ENCODE results near the gene NBEA. TPM values are rescaled to one million over a fixed set of nuclear protein-coding genes. Genes with fewer than 3 reads are reported as not detected.
A peak's percentile ranks its signal among the peaks of the same experiment; 100 is the strongest.

NBEA gene
- total RNA-seq, 2 donors from 2014 or later: 15.2 to 15.9 TPM

DNA sequence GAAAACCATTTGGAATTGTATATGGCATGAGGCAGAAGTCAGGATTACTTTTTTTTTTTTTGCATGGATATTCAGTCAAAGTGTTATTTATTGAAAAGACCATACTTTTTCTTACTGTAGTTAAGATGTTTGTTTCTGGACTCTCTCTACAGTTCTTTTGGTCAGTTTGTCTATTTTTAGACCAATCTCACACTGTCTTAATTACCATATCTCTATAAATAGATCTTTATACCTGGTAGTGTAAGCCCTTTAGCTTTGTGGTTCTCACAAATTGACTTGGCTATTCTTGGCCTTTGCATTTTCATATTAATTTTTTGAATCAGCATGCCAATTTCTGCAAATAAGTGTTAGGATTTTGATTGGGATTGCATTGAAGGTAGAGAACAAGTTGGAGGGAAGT is 437.6 kb downstream of the NBEA start:
- H3K27ac Mint-ChIP-seq: no peak overlapping the region
- TF ChIP-seq, protein P1, sequence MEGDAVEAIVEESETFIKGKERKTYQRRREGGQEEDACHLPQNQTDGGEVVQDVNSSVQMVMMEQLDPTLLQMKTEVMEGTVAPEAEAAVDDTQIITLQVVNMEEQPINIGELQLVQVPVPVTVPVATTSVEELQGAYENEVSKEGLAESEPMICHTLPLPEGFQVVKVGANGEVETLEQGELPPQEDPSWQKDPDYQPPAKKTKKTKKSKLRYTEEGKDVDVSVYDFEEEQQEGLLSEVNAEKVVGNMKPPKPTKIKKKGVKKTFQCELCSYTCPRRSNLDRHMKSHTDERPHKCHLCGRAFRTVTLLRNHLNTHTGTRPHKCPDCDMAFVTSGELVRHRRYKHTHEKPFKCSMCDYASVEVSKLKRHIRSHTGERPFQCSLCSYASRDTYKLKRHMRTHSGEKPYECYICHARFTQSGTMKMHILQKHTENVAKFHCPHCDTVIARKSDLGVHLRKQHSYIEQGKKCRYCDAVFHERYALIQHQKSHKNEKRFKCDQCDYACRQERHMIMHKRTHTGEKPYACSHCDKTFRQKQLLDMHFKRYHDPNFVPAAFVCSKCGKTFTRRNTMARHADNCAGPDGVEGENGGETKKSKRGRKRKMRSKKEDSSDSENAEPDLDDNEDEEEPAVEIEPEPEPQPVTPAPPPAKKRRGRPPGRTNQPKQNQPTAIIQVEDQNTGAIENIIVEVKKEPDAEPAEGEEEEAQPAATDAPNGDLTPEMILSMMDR (conservative IDR thresholded peaks at IDR 0.05): no peak
- no peaks in the 10 kb centered on the region for H3K4me1 Mint-ChIP-seq
- H3K4me3 ChIP-seq (ENCODE audit: low read length): no peak overlapping the region
- no peaks in the 10 kb centered on the region for H3K27me3 ChIP-seq (ENCODE audit: control insufficient read depth, insufficient read depth, low read length, poor library complexity, severe bottlenecking)
- no peak overlapping the region for H3K9ac ChIP-seq (ENCODE audit: extremely low read depth, low read length, poor library complexity, severe bottlenecking)
- H3K27ac ChIP-seq (ENCODE audit: low read depth, low read length): no peak overlapping the region
- H3K9me3 Mint-ChIP-seq: no peaks in the 10 kb centered on the region
- no peak overlapping the region for H3K4me3 Mint-ChIP-seq
- H3K36me3 Mint-ChIP-seq (ENCODE audit: low read depth): no peaks in the 10 kb centered on the region
- DNase-seq: no peak
- H3K36me3 ChIP-seq (ENCODE audit: control insufficient read depth, insufficient read depth, low read length): no peaks in the 10 kb centered on the region
- H3K4me1 ChIP-seq (ENCODE audit: control insufficient read depth, insufficient read depth, low read length): no peaks in the 10 kb centered on the region
- no peaks in the 10 kb centered on the region for H3K9me3 ChIP-seq (ENCODE audit: control insufficient read depth, low read length)
- no peaks in the 10 kb centered on the region for H3K27me3 Mint-ChIP-seq (ENCODE audit: insufficient read depth)

DNA sequence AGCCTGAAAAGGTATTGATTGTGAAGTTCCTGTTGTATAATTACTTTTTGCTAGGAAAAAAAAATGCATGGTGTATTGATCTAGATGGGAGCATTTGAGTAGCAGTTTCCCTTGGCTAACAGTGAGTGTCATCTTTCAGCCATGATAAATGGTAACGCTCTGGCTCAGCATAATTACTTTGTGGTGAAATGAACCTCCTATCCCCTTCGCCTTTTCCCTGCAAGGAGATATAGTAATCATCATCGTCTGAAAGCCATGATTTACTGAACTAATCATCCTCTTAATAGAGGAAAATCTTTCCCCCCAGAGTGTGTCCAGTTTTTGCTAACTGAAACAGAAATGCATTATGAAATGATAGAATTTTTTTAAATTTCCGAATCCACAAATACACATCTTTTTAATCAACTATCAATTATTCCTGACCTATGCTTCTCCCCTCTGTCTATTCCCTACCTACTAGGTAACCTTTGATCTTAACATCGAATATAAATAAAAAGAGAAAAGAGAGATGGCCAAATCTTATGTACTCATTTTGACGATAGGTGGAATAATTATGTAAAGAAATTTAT is 445.7 kb downstream of the NBEA start:
- WGBS, 2 experiments (ENCODE audit: insufficient coverage in 1 of 2, insufficient read length in 1 of 2): 88 to 95% methylated on average over 2 to 5 of the region's 6 CpGs
- no peak overlapping the region for H3K27ac Mint-ChIP-seq
- TF ChIP-seq, protein P1 (conservative IDR thresholded peaks at IDR 0.05): no peak

DNA sequence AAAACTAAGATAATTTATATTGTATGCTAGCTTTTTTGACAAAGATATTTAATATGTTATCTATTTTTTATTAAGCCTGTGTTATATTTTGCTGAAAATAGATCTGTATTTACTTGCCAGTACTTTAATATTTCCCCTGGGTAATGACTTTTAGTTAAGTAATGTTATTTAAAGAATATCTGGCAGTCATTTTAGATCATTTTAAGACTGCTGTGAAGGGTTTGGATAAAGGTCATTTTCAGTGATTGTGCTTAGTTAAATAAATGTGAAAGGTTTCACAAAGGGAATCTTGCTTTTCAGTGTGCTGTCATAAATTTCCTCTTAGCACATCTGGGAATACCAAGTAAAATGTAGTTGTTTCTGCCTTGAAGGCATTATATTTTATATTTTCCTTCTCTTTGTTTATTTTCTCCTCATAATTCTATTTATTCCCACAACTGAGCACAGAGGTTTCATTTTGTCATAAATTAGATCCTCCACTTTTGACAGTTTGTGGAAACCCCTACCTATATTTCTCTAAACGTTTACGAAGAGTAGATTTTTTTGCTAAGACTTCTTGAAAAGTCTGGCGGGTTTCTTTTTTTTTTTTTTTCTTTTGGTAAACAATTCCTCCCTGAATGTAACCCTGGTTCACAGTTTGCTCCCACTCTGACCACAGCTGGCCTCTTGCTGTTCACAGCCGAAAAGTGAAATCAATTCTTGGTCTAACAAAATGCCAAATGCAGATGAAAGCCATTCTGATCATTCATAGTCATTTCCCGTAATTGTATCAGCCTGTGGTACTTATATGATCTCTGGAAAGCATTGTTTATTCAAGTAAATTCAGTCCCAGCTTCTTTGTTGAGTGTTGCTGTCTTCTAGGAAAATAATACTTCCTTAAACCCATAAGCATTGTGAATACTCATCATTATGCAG is 446.6 kb downstream of the NBEA start:
- H3K36me3 ChIP-seq (ENCODE audit: control insufficient read depth, insufficient read depth, low read length): no peaks in the 10 kb centered on the region
- H3K27ac ChIP-seq (ENCODE audit: low read depth, low read length): peak overlapping the region; percentile 40
- Mint-ChIP-seq H3K36me3 (ENCODE audit: low read depth) (no peaks in the 10 kb centered on the region), H3K27ac (no peak overlapping the region), H3K4me1 (peaks cover 18% of the 10 kb centered on the region), H3K9me3 (no peaks in the 10 kb centered on the region), H3K4me3 (no peak overlapping the region), H3K27me3 (ENCODE audit: insufficient read depth) (no peaks in the 10 kb centered on the region)
- H3K4me1 ChIP-seq (ENCODE audit: control insufficient read depth, insufficient read depth, low read length): peaks cover 6% of the 10 kb centered on the region
- H3K4me3 ChIP-seq (ENCODE audit: low read length): no peak overlapping the region
- H3K9me3 ChIP-seq (ENCODE audit: control insufficient read depth, low read length): no peaks in the 10 kb centered on the region
- no peaks in the 10 kb centered on the region for H3K27me3 ChIP-seq (ENCODE audit: control insufficient read depth, insufficient read depth, low read length, poor library complexity, severe bottlenecking)
- TF ChIP-seq, protein P1 (conservative IDR thresholded peaks at IDR 0.05): no peak
- H3K9ac ChIP-seq (ENCODE audit: extremely low read depth, low read length, poor library complexity, severe bottlenecking): no peak overlapping the region
- no peak for DNase-seq
- WGBS, 2 experiments (ENCODE audit: insufficient coverage in 1 of 2, insufficient read length in 1 of 2): 71 to 73% methylated on average over 2 to 5 of the region's 5 CpGs

More for the DNA sequence above, 445.7 kb downstream of the NBEA start:
- Histone ChIP-seq H3K9me3 (ENCODE audit: control insufficient read depth, low read length) (no peaks in the 10 kb centered on the region), H3K9ac (ENCODE audit: extremely low read depth, low read length, poor library complexity, severe bottlenecking) (no peak overlapping the region), H3K4me3 (ENCODE audit: low read length) (no peak overlapping the region), H3K4me1 (ENCODE audit: control insufficient read depth, insufficient read depth, low read length) (peaks cover 6% of the 10 kb centered on the region), H3K27ac (ENCODE audit: low read depth, low read length) (no peak overlapping the region), H3K27me3 (ENCODE audit: control insufficient read depth, insufficient read depth, low read length, poor library complexity, severe bottlenecking) (no peaks in the 10 kb centered on the region), H3K36me3 (ENCODE audit: control insufficient read depth, insufficient read depth, low read length) (no peaks in the 10 kb centered on the region)
- H3K36me3 Mint-ChIP-seq (ENCODE audit: low read depth): no peaks in the 10 kb centered on the region
- H3K4me1 Mint-ChIP-seq: peaks cover 18% of the 10 kb centered on the region
- H3K9me3 Mint-ChIP-seq: no peaks in the 10 kb centered on the region
- no peak overlapping the region for H3K4me3 Mint-ChIP-seq
- no peak for DNase-seq
- H3K27me3 Mint-ChIP-seq (ENCODE audit: insufficient read depth): no peaks in the 10 kb centered on the region
